ENCODE data around the gene GP1BB.

DNA sequence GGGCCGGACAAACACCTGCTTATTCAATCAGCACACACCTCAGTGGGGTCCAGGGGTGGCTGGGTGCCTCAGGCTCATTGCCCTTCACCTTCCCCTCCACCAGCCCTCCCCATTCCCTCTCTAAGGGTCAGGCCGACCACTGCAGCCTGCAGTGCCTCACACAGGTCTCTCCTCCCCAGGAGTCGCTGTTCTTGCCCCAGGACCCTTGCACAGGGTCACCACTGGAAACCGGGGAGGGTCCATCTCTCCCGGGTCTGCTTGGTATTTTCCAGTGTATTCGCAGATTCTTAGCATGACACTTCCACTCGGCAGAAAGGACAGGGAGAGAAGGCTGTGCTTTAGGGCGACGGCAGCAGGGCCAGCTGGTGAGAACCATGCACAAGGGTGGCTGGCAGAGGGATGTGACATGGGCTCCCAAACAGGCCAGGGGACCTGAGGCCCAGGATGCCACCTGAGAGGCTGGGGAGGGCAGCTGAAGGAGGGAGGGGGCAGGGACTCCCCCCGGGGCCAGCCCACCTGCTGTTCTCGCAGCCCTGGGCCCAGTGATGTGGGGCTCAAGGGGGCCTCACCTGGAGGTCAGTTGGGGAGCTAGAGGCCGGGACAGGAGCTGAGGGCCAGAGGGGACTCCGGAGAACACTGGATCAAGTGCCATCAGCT lies 21.1 kb downstream of the GP1BB start:
- no peak for TF ChIP-seq EZH2 (IDR thresholded peaks at IDR 0.05; ENCODE audit: borderline replicate concordance, low read depth, low read length, severe bottlenecking)
- TF ChIP-seq, protein P1, sequence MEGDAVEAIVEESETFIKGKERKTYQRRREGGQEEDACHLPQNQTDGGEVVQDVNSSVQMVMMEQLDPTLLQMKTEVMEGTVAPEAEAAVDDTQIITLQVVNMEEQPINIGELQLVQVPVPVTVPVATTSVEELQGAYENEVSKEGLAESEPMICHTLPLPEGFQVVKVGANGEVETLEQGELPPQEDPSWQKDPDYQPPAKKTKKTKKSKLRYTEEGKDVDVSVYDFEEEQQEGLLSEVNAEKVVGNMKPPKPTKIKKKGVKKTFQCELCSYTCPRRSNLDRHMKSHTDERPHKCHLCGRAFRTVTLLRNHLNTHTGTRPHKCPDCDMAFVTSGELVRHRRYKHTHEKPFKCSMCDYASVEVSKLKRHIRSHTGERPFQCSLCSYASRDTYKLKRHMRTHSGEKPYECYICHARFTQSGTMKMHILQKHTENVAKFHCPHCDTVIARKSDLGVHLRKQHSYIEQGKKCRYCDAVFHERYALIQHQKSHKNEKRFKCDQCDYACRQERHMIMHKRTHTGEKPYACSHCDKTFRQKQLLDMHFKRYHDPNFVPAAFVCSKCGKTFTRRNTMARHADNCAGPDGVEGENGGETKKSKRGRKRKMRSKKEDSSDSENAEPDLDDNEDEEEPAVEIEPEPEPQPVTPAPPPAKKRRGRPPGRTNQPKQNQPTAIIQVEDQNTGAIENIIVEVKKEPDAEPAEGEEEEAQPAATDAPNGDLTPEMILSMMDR (IDR thresholded peaks at IDR 0.05; ENCODE audit: borderline replicate concordance, extremely low read depth, low read length, poor library complexity, severe bottlenecking): no peak

Measured in DND-41 (cell line).